Coronary artery (tissue), 2 donors: ENCODE data around the gene TSPAN18.
A peak's percentile ranks its signal among the peaks of the same experiment; 100 is the strongest.

Source experiments
- DNase-seq: peaks from one replicate; pipeline ENCODE4 v3.0.0-alpha.2; 2017; ENCODE audit warnings: low spot score
- H3K27ac ChIP-seq, 2 donors: fragments of 200-600 bp; sonication (generic); one replicate each; pipeline ENCODE4 v1.5.1; 2016 to 2019
- H3K4me3 ChIP-seq: fragments of 200-600 bp; sonication (generic); 2 replicates; pipeline ENCODE4 v1.5.1; 2016; ENCODE audit warnings: mild to moderate bottlenecking, moderate library complexity
- TF ChIP-seq, protein P1 (sequence below): fragments of 200-600 bp; sonication (generic); IDR thresholded peaks from one replicate; pipeline ENCODE4 v1.5.1; 2019; ENCODE audit warnings: antibody characterized with exemption

Gene TSPAN18

GRCh38 chr11:44954051-44954906 lies 227.5 kb downstream of the TSPAN18 start:
- no peak for DNase-seq
- no peak overlapping the region for H3K4me3 ChIP-seq
- peak overlapping the region in 1 of 2 donors; percentile 48 for H3K27ac ChIP-seq
- TF ChIP-seq, protein P1, sequence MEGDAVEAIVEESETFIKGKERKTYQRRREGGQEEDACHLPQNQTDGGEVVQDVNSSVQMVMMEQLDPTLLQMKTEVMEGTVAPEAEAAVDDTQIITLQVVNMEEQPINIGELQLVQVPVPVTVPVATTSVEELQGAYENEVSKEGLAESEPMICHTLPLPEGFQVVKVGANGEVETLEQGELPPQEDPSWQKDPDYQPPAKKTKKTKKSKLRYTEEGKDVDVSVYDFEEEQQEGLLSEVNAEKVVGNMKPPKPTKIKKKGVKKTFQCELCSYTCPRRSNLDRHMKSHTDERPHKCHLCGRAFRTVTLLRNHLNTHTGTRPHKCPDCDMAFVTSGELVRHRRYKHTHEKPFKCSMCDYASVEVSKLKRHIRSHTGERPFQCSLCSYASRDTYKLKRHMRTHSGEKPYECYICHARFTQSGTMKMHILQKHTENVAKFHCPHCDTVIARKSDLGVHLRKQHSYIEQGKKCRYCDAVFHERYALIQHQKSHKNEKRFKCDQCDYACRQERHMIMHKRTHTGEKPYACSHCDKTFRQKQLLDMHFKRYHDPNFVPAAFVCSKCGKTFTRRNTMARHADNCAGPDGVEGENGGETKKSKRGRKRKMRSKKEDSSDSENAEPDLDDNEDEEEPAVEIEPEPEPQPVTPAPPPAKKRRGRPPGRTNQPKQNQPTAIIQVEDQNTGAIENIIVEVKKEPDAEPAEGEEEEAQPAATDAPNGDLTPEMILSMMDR: no peak

DNA sequence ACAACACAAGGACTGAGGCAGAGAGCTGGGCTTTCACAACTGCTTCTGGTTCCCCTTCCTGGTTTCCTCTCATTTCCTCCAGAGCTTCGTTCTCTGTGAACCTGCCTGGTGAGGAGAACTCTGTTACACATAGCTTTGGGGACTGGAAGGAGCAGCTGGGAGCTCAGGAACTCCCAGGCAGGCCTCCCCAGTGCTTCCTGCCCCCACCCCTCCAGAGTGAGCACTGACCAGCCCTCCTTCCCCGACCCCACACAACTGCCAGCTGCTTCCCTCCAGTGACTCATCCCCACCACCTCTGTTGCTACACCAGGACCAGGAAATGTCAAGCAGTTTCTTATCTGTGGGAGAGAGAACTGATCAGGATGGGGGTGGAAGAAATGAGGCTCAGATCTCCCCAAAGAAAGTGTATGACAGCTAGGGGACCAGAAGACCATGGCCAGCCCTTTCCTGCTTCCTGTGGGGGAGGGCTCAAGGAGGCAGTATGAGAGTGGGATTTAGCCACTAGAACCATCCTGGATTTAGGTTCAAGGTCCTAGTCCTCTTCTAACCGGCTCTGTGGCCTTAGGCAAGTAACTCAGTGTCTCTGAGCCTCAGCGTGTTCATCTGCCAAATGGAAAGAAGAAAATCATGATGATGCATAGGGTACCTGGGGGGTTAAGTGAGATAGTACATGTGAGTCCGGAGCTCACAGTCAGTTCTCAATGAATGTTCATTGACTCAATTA lies 228.4 kb downstream of the TSPAN18 start:
- peak overlapping the region in 1 of 2 donors; percentile 48 for H3K27ac ChIP-seq
- TF ChIP-seq, protein P1: no peak
- no peak for DNase-seq
- H3K4me3 ChIP-seq: no peak overlapping the region

DNA sequence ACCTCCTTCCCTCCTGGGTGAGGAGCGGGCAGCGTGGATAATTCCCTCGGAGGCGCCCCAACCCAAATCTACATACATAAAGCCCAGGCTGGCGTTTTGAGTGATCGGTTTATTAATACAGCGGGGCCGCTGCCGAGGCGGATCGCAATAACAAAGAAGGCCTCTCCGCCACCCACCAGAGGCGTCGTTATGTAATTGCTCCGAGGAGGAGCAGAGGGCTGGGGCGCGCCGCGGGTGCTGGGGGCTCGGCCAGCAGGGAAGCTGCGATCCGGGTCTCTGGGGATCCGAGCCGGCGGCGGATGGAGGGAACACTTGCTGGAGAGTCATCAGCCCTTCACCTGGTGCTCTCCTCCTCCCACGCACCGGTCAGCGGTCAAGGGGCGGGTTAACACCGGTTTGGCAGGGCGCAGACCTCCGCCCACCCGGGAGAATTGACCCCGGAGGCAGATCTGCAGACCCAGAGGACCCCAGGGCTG lies 230.3 kb downstream of the TSPAN18 start:
- Histone ChIP-seq H3K27ac (no peak overlapping the region), H3K4me3 (no peak overlapping the region)
- TF ChIP-seq, protein P1: no peak
- DNase-seq: no peak

- Histone ChIP-seq H3K4me3 (no peak overlapping the region), H3K27ac (no peak overlapping the region)
- TF ChIP-seq, protein P1: no peak
- no peak for DNase-seq
Measured at GRCh38 chr11:44957776-44958564, 231.2 kb downstream of the TSPAN18 start.

DNA sequence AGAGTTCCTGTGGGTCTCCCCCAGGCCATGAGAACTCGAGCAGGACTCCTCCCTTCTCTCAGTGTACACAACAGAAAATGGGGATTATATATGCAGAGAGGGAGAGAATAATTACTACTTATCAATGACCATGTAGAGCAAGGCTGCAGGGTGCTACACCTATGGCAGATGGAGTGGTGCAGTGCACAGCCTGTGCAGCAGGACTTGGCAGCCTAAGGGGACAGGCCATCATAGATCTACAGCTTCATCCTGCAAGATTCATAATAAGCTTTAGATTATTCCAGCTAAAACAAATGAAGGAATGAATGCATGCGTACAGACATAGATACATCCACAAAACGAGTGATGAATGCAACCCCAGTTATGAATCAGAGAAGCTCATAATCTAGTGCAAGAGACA lies 232.3 kb downstream of the TSPAN18 start:
- Histone ChIP-seq H3K4me3 (no peak overlapping the region), H3K27ac (no peak overlapping the region)
- TF ChIP-seq, protein P1: no peak
- no peak for DNase-seq

GRCh38 chr11:44960200-44960845 lies 233.6 kb downstream of the TSPAN18 start:
- DNase-seq: no peak
- Histone ChIP-seq H3K4me3 (no peak overlapping the region), H3K27ac (no peak overlapping the region)
- TF ChIP-seq, protein P1: no peak
